GM20431 (cell line): ENCODE measurements around the gene OTOS.

Experiments
- in situ Hi-C: fragments of 300-500 bp; cut with MseI, MboI; formaldehyde crosslinking; loops from one replicate; pipeline ENCODE4 v1.15.0; 2020; ENCODE audit warnings: low sequenced_read_pairs; ENCODE audit not compliant: unreplicated experiment

OTOS gene

DNA sequence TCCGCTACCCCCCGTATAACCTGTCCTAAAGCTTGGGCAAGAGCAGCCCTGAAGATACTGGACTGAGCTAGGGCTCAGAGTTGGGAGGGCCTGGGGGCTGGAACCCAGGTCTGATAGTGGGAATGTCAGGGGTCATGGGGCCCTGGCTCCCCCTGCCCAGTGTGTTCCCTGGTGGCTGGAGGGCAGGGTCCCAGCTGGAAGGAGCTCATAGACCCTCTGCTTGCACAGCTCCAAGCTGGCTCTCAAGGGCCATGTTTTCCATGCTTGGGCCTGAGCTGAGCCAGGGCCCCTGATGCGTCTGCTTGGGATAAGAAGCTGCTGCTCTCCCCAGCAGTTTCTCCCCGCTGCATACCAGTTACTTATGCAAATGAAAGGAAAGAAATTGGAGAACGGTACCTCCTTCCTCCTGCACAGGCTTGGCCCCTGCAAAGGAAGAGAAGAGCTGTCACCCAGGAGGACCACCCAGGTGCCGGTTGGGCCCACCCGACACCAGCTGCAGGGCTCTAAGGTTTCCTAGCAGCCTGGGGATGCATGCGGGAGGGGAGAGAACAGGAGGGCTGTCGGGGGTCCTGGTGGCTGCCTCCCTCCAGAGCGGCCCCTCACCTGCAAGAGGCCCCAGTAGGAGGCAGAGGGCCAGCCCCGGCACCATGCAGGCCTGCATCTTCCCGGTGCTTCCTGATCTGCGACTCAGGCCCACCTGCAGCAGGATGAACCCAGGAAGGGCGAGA, 628 bp downstream of the OTOS start:
- in situ Hi-C loops, result no loop called here

- in situ Hi-C loops, result no loop called here
Measured at GRCh38 chr2:240139011-240139441, 1.4 kb downstream of the OTOS start.

- in situ Hi-C loops, result no loop called here
Measured at GRCh38 chr2:240138254-240138984, 2.0 kb downstream of the OTOS start.

DNA sequence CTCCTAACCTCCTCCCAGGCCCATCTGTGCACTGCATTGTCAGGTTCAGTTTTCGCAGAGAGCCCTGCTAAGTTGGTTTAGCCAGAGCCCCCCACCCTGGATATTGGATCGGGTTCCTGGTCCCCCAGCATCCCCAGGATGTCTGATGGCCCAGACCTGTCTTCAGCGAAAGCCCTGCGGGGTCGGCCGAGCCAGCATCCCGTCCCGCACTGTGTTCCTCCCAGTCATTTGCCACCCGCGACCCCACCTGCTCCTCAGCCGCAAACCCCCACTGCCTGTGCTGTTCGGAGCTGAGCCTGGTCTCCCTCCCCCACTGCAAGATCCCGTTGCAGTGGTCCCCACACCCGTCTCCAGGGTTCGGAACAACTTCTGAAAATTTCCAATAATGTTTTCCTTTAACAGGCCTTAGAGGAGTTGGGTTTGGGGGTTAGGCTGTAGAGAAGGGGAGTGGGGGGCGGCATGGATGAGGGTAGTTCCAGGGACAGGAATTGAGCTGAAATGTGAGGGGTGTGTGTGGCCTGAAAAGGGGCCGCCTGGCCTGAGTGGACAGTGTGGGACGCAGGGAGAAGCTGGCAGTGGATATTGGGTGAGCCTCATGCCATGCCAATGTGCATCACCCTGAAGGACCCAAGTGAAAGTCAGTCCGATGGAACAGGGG, 2.7 kb downstream of the OTOS start:
- in situ Hi-C loops, result no loop called here

DNA sequence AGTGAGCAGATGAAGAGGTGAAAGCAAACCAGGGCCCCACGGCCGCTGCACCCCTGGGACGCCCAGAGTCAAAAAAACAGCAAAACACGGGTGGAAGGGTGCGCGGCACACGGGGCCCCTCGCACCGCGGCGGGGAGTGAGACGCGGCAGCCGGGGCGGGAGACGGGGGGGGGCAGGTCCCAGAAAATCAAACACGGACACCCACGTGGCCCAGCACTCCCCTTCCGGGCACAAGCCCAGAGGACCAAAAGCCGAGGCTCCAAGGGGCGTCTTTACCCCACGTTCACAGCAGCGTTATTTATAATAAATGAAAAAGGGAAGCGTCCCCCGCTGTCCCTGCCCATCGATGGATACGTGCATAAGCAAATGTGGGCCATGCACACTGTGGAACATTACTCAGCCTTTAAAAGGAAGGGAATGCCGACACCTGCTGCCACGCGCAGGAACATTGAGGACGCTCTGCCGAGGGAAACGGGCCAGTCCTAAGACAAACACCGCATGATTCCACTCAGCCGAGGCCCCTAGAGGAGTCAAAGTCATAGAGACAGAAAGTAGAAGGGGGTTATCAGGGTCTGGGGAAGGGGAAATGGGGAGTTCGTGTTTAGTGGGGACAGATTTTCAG, 3.7 kb downstream of the OTOS start:
- in situ Hi-C loops, result no loop called here

GRCh38 chr2:240136013-240136670, 4.3 kb downstream of the OTOS start, which contains the start of gene COPS9:
TSS of gene COPS9 (minus strand) at chr2:240136305. CDS start at chr2:240136284, 21 bp downstream.
- in situ Hi-C loops, result no loop called here

GRCh38 chr2:240135706-240136012, 4.8 kb downstream of the OTOS start:
- in situ Hi-C loops, result no loop called here

DNA sequence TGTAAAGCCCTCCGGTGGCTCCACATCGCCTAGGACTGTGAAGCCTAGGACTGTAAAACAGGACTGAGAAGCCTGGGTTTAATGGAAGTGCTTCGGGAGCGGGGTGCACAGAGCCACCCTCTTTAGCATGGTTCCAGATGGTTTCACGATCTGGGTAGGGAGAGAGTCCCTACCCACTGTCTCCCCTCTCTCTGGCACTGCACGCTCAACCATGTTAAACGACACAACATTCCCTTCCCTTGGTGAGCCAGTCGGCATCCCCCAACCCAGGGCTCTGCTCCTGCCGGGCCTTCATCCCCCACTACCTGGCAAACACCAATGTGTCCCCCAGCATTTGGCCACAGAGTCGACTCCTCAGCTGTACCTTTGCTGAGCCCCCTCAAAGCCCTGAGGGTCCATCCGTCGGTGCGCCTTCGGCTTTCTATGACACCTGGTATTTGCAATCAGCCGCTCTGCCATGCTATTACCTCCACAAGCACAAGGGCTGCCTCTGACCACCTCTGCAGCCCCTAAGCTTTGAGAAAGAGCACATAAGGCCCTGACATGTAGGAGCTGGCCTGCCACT, 5.4 kb downstream of the OTOS start:
- in situ Hi-C loops, result no loop called here

GRCh38 chr2:240134466-240134865, 6.0 kb downstream of the OTOS start:
- in situ Hi-C loops, result no loop called here

DNA sequence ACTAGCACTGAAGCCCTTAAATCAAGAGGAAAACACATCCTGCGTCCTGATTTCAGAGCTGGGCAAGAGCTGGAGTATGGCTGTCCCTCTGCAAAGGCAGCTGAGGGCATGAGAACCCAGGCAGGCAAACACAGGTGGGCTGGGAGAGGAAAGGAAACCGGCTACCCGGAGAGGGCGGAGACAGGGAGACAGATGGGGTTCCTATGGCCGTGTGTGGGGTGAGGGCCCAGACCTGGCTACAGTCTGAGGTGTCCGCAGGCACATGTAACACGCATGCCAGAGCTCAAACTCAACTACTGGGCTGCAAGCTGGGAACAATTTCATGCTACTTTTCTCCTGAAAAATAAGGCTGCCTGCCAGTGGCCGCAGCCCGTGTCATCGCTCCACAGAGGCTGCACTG, 7.1 kb downstream of the OTOS start:
- in situ Hi-C loops, result no loop called here

GRCh38 chr2:240132651-240132980, 7.8 kb downstream of the OTOS start:
- in situ Hi-C loops, result no loop called here

- in situ Hi-C loops, result no loop called here
Measured at GRCh38 chr2:240131941-240132650, 8.4 kb downstream of the OTOS start.

- in situ Hi-C loops, result no loop called here
Measured at GRCh38 chr2:240131296-240131695, 9.2 kb downstream of the OTOS start.

DNA sequence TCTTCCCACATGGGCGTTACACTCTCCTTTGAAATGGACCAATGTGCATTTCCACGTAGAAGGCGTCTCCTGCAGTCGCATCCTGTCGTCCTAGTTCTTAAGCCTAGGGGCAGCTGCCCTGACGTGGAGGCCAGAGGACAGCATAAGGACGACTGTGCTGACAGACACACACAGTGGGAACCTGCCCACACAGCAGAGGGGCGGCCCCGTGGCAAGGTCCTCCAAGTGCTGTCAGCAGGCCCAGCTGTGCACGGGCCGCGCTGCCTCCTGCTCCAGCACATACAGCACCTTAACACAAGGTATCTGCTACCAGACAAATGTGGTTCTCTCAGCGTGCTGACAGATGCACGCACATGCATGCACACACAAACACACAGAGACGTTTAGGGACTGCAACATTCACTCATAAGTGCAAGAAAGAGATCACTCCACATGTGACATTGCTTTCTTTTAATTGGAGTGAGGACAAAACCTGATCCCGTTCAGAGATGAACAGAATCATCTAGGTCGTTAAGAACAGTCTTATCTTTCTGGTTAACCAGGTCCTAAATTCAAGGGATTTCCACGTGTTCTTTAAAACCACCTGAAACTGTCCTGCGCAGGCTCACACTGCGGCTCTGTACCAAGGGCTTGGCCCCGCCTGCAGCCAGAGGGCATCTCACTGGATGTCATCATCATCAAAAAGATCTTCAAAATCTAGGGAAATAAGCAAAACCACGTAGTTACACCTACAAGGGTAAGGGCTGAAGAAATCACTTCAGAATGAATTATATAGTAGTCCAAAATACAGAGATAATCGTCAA, 9.9 kb downstream of the OTOS start:
- in situ Hi-C loops, result no loop called here

- in situ Hi-C loops, result no loop called here
Measured at GRCh38 chr2:240129731-240130392, 10.6 kb downstream of the OTOS start.

- in situ Hi-C loops, result no loop called here
Measured at GRCh38 chr2:240129311-240129710, 11.1 kb downstream of the OTOS start.

- in situ Hi-C loops, result no loop called here
Measured at GRCh38 chr2:240128608-240129145, 11.8 kb downstream of the OTOS start.
